Activated T-cell treated with anti-CD3 and anti-CD28 coated beads, Interleukin-2, amount 50 U/mL, for 4 hours (primary cell): ENCODE results near the gene KIF17. TPM values are rescaled to one million over a fixed set of nuclear protein-coding genes. Genes with fewer than 3 reads are reported as not detected.

Experiments used
- ATAC-seq, 2 donors: fragments of 200-7000 bp; cut with Tn5 transposase; one replicate each; pipeline ENCODE4 v1.10.0; 2021
- DNase-seq: peaks from one replicate; pipeline ENCODE4 v3.0.0-alpha.2; 2020
- H3K27me3 Mint-ChIP-seq: one replicate; pipeline ENCODE4 v1.8.0; 2021; ENCODE audit warnings: low read depth, mixed read lengths
- H3K36me3 Mint-ChIP-seq: one replicate; pipeline ENCODE4 v1.8.0; 2022; ENCODE audit warnings: mixed read lengths; ENCODE audit not compliant: insufficient read depth
- H3K4me1 Mint-ChIP-seq: one replicate; pipeline ENCODE4 v1.8.0; 2021; ENCODE audit warnings: low read depth, mixed read lengths
- H3K4me3 Mint-ChIP-seq: one replicate; pipeline ENCODE4 v1.8.0; 2021; ENCODE audit warnings: mild to moderate bottlenecking, moderate library complexity, mixed read lengths
- H3K9me3 Mint-ChIP-seq: one replicate; pipeline ENCODE4 v1.8.0; 2021; ENCODE audit warnings: mixed read lengths
- total RNA-seq, 3 donors: library from RNA; stranded (reverse); gene quantifications; one replicate each; pipeline ENCODE4 v1.2.1, GENCODE V29; 2021

The KIF17 gene
- total RNA-seq, 3 donors from 2014 or later = not detected

DNA sequence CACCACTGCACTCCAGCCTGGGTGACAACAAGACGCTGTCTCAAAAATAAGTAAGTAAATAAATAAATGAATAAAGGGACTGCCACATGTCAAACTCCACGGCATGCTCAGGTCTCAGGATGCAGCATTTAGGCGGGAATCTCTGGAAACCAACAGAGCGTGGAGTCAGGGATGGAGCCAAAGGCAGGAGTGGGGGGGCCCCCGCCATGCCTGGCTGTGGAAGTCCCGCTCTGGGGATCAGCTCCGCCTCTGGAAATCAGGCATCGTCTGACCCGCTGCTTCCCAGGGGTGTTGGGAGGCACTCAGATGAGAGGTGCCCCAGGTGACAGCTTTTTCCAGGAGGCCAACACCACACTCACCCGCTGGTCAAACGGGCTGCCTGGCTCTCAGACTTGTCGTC, 20.2 kb downstream of the KIF17 start:
- DNase-seq = no peak
- peaks cover 6% of the 10 kb centered on the region for H3K4me1 Mint-ChIP-seq
- H3K4me3 Mint-ChIP-seq = no peak overlapping the region
- no peaks in the 10 kb centered on the region for H3K36me3 Mint-ChIP-seq
- H3K27me3 Mint-ChIP-seq = no peaks in the 10 kb centered on the region
- no peaks in the 10 kb centered on the region for H3K9me3 Mint-ChIP-seq
- ATAC-seq = no peak

DNA sequence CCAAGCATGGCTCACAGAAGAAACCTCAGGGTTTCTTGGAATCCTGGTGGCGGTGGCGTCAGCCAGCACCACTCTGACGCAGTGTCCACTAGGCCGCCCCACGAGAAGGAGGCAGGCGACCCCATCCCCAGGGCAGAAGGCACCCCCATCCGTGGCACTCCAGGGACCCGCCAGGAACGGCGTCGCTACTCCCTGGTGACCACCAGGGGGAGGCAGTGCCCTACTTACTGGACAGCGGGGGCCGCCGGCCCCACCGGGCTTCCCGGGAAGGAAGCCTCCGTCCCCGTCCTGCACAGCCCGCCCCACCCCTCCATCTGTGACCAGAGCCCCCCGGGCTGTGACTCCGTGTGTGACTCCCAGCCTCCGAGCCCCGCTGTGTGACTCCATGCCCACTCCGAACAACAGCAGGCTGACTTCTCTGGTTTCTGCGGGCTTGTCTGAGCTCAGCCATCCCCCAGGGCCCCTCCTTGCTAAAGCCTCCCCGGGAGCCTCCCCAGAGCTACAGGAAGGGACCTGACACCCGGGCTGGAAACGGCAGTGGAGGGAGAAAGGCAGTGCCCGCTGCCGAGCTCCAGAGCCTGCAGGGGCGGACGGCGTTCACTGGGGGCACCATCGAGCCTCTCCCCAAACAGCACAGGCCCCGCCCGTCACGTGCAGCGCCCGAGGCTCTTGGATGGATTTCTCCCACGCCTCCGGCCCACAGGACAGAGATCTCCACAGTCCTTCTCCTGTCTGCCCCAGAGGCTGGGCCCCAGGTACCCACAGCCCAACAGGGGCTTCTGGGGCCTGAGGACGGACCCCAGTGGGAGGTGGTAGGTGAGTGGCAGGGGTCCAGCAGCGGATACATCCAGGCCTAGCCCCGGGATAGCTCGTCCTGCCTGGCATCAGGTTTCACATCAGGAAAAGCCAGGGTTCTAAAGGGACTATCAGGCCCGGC, 21.1 kb downstream of the KIF17 start:
- ATAC-seq (peak; percentile 97 to 98), DNase-seq (peak; percentile 73)
- Mint-ChIP-seq H3K4me1 (peaks cover 6% of the 10 kb centered on the region), H3K36me3 (no peaks in the 10 kb centered on the region), H3K27me3 (no peaks in the 10 kb centered on the region), H3K4me3 (peak overlapping the region; percentile 86), H3K9me3 (no peaks in the 10 kb centered on the region)

DNA sequence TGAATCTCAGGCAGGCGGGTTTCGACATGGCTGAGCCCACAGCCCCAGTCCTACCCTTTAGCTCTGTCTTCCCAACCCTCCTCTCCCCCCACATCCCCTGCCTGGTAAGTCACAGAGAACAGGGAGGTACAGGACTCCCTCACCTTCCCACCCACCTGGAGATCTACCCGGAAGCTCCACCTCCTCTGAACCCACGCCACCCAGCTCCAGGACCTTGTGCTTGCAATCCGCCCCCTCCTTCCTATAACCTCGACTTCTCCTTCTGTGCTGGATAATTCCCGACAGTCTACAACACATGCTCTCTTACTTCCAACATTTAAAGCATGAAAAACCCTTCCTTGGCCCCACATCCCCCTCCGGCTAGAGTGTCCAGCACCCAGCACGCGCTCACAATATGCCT, 22.3 kb downstream of the KIF17 start:
- no peak for ATAC-seq
- no peaks in the 10 kb centered on the region for H3K27me3 Mint-ChIP-seq
- no peaks in the 10 kb centered on the region for H3K36me3 Mint-ChIP-seq
- peaks cover 6% of the 10 kb centered on the region for H3K4me1 Mint-ChIP-seq
- no peak for DNase-seq
- no peaks in the 10 kb centered on the region for H3K9me3 Mint-ChIP-seq
- H3K4me3 Mint-ChIP-seq = no peak overlapping the region

DNA sequence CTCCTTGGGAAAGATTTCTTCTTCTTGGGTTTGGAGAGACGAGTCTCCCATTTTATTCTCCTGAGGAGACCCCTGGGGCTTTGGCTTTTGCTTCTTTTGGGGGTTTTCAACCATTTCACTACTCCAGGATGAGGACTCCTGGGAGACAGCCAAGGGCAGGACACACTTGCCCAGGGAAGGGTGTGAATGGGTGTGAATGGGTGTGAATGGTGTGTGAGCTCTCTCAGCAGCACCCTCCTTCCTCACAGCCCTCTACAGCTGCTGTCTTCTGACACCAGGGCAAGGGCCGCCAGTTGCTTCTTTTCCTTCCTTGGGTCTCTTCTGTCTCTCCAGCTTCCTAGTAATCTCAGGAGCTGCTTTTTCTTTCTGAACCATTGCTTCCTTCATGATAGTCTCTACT, 24.2 kb downstream of the KIF17 start:
- Mint-ChIP-seq H3K27me3 (no peaks in the 10 kb centered on the region), H3K9me3 (no peaks in the 10 kb centered on the region), H3K4me3 (no peak overlapping the region), H3K4me1 (peaks cover 6% of the 10 kb centered on the region), H3K36me3 (no peaks in the 10 kb centered on the region)
- ATAC-seq (no peak), DNase-seq (no peak)

DNA sequence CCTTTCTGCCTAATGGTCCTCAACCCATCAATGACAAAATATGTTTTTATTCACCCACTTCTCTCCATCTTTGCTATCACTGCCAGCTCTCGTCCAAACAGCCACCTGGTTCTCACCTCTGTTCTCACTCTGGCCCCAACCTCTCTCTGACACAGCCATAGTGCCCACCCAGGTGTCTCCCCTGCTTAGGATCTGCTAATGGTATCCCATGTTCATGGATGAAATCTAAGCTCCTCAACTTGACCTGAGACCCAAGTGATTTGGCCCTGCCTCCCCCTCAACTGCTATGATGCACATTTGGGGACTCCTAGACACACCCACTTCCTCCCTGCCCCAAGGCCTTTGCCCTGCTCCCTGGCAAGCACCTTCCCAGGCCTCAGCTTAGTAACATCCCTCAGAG, 25.9 kb downstream of the KIF17 start:
- peaks cover 6% of the 10 kb centered on the region for H3K4me1 Mint-ChIP-seq
- no peak for DNase-seq

DNA sequence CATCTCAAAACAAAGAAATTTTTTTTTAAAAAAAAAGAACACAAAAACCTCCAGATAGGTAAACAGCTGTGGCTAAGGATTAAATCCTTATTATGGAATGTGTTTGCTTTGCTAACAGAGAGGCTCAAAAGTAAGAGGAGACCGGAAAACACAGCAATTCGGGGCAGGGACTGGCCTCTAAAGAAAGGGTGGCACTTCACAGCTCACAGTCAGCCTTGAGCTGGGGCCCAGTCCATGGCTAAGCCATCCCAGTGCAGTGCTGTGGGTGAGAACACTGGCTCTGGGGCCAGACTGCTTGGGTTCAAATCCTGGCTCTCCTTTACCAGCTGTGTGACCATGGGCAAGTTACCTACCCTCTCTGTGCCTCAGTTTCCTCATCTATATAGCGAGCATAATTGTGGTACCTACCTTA, 28.2 kb downstream of the KIF17 start:
- DNase-seq = no peak
- Mint-ChIP-seq H3K27me3 (peaks cover 6% of the 10 kb centered on the region), H3K9me3 (no peaks in the 10 kb centered on the region), H3K4me1 (no peaks in the 10 kb centered on the region), H3K4me3 (no peak overlapping the region), H3K36me3 (no peaks in the 10 kb centered on the region)
- no peak for ATAC-seq

More for the DNA sequence above, 25.9 kb downstream of the KIF17 start:
- H3K9me3 Mint-ChIP-seq = no peaks in the 10 kb centered on the region
- H3K27me3 Mint-ChIP-seq = peaks cover 2% of the 10 kb centered on the region
- no peaks in the 10 kb centered on the region for H3K36me3 Mint-ChIP-seq
- ATAC-seq = no peak
- H3K4me3 Mint-ChIP-seq = no peak overlapping the region

DNA sequence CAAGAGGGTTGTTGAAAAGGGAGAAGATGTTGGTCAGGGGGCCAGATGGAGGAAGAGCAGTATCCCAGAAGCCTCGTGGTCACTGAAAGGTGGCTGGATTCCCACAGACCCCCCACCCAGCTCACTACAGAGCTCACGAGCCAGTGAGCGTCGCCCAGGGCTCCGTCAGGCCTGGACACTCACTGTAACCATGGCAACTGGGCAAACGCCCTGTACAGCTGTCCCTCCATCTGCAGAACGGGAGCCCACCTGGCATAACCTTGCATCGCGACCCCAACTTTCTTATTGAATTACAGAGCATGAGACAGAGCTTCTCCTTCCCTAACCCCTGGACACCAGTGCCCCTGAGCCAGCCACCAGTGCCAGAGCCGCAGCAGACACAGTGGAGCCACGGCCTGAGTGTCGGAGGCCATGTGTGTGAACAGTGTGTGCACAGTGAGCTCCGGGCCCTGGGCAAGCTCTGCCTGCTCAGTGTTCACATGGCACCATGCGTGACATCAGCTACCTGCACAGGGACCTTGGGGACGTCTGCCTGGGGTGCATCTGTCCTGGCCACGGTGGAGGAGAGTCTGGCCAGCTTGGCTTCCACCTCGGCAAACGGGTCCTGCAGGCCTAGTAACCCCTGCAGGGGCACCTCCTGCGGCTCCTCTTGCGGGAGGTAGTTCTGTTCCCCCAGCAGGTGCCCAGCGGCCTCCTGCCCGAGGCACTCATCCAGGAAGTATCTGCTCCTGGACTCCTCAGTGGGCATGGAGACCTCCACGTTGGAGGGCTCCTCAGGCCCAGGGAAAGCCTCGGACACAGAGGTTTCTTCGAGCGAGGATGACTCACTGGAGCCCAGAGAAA, 30.7 kb downstream of the KIF17 start:
- no peak overlapping the region for H3K4me3 Mint-ChIP-seq
- no peak for DNase-seq
- no peaks in the 10 kb centered on the region for H3K4me1 Mint-ChIP-seq
- no peak for ATAC-seq
- no peaks in the 10 kb centered on the region for H3K36me3 Mint-ChIP-seq
- H3K9me3 Mint-ChIP-seq = no peaks in the 10 kb centered on the region
- H3K27me3 Mint-ChIP-seq = peaks cover 6% of the 10 kb centered on the region

DNA sequence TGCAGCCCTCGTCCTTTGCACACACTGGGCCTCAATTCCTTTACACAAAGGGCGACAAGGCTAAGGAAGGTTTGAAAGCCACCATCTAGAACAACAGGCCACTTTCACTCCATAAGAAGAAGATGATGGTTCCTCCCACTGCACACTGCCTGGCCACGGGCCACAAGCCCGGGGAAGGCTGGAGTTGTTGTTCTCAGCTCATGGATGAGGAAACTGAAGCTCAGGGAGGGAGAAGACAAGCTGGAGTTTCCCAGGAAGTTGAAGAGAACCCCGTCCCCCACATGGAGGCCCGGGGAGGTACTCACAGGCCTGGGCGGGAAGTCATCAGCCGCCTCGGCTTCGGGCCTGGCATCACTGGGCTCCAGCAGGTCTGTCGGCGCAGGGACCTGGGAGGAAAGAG, 32.1 kb downstream of the KIF17 start:
- no peak overlapping the region for H3K4me3 Mint-ChIP-seq
- no peak for ATAC-seq
- no peaks in the 10 kb centered on the region for H3K4me1 Mint-ChIP-seq
- H3K36me3 Mint-ChIP-seq = no peaks in the 10 kb centered on the region
- DNase-seq = no peak
- no peaks in the 10 kb centered on the region for H3K9me3 Mint-ChIP-seq
- H3K27me3 Mint-ChIP-seq = peaks cover 6% of the 10 kb centered on the region

DNA sequence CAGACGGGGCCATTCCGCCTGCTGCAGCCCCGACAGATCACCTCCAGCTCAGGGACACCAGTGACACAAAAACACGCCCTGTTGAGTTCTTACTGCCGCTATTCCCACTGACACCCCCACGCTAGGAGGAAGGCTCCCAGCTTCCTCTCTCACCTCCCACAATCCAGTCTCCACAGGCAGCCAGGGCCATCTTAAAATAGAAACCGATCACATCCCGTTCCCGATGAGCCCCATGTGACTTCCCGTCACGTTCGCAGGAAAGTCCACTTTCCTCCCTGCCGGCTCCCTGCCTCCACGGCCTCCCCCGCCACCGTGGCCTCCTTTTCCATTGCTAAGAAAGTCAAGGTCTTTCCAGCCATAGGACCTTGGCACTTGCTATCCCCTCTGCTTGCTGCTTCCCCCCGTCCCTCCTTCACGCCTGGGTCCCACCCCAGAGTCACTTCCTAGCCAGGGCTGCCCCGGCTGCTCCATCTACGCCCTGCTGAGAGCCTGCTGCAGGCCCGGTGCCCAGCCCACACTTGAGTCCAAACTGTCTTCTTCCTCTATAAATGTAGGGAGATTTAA, 32.6 kb downstream of the KIF17 start:
- ATAC-seq (no peak), DNase-seq (no peak)
- peaks cover 6% of the 10 kb centered on the region for H3K27me3 Mint-ChIP-seq
- H3K36me3 Mint-ChIP-seq = no peaks in the 10 kb centered on the region
- no peak overlapping the region for H3K4me3 Mint-ChIP-seq
- H3K9me3 Mint-ChIP-seq = no peaks in the 10 kb centered on the region
- H3K4me1 Mint-ChIP-seq = no peaks in the 10 kb centered on the region

DNA sequence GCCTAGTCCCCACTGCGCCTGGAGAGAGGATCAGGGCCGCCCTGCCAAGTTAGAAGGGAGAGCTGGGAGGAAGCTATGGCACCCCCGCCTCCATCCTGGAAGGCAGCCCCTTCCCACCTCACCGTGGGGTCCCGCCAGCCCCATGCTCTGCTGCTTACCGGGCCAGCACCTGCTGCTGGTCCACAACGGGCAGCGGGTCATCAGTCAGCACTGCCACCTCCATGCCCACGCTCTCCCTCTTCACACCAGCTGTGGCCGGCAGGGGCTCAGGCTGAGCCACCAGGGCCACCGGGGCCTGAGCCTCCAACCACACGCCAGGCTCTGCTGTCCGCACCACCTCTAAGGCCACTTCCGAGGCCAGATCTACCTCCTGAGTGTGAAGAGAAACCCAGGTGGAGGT, 33.2 kb downstream of the KIF17 start:
- no peaks in the 10 kb centered on the region for H3K36me3 Mint-ChIP-seq
- ATAC-seq (no peak), DNase-seq (no peak)
- no peaks in the 10 kb centered on the region for H3K9me3 Mint-ChIP-seq
- H3K4me1 Mint-ChIP-seq = no peaks in the 10 kb centered on the region
- H3K27me3 Mint-ChIP-seq = peaks cover 6% of the 10 kb centered on the region
- no peak overlapping the region for H3K4me3 Mint-ChIP-seq

DNA sequence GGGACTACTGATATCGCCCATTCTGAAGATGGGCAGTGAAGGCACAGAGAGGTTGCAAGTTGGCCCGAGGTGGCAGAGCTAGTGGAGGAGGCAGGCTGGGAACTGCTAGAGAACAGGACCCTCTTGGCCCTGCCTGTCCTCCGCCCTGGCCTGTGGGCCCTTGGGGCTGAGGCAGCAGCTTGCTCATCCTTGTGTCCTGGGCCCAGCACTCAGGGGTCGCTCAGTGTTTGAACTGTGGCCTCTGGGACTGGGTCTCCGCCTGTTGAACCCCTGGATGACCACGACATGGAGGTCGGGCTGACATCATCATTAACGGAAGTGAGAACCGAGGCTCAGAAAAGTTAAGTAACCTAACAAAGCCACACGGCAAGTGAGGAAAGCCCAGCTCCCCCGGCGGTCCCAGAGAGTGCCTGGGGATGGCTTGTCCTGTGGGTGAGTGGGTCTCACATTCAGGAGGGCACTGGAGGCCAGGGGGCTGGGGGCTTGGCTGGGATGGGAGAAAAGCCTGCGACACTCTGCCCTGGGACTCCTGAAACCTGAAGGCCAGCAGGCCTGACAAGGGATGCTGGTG, 33.7 kb downstream of the KIF17 start:
- no peaks in the 10 kb centered on the region for H3K36me3 Mint-ChIP-seq

DNA sequence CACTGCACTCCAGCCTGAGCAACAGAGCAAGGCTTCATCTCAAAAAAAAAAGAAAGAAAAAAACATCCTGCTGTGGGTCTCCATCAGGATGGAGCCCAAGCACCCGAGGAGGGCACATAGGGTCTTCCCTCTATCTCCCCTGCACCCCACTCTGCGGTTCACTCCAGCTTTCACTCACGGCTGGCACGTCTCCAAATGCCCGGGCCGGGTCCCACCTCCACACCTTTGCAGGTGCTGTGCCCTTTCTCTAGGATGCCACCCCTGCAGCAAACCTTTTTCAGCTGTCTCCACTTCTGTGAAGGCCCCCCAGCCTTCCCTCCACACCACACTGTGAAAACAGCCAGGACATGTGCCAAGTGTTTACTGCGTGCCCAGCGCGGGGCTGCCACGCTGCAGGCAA, 34.2 kb downstream of the KIF17 start:
- Mint-ChIP-seq H3K36me3 (no peaks in the 10 kb centered on the region), H3K9me3 (no peaks in the 10 kb centered on the region), H3K27me3 (peaks cover 6% of the 10 kb centered on the region), H3K4me3 (no peak overlapping the region), H3K4me1 (peaks cover 4% of the 10 kb centered on the region)
- no peak for DNase-seq
- ATAC-seq = no peak

More for the DNA sequence above, 33.7 kb downstream of the KIF17 start:
- no peaks in the 10 kb centered on the region for H3K9me3 Mint-ChIP-seq
- H3K4me1 Mint-ChIP-seq = no peaks in the 10 kb centered on the region
- H3K4me3 Mint-ChIP-seq = no peak overlapping the region
- ATAC-seq (no peak), DNase-seq (no peak)
- peaks cover 6% of the 10 kb centered on the region for H3K27me3 Mint-ChIP-seq

DNA sequence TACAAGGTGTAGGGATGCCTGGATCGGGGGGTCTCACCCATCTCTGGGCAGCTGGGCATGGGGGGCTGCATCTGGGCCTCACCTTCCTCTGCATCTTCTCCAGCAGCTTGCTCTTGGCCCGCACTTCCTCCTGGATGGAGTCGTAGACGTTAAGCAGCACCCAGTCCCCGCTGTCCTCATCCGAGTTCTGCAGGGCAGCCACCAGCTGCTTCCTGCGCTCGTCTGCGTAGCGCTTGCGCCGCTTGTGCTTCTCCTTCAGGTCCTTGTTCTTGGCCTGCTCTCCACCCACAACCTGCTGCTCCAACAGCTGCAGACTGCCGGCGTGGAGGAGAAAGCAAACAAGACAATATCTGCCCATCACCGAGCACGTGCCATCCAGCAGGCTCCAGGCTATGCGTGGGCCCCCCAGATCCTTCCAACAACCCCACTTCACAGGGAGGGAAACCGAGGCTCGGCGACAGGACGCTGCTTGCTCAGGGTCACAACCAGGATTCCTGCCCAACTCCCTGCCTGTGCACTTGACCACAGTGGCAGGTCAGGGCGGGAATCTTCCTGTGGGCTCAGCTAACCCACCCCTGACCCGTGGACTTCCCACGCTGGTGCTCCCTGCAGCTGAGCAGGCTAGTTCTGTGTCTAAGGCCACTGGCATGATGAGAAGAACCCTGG, 35.1 kb downstream of the KIF17 start:
- no peaks in the 10 kb centered on the region for H3K9me3 Mint-ChIP-seq
- peaks cover 2% of the 10 kb centered on the region for H3K36me3 Mint-ChIP-seq
- peaks cover 8% of the 10 kb centered on the region for H3K27me3 Mint-ChIP-seq
- no peak overlapping the region for H3K4me3 Mint-ChIP-seq
- DNase-seq (no peak), ATAC-seq (no peak)
- H3K4me1 Mint-ChIP-seq = peaks cover 7% of the 10 kb centered on the region

DNA sequence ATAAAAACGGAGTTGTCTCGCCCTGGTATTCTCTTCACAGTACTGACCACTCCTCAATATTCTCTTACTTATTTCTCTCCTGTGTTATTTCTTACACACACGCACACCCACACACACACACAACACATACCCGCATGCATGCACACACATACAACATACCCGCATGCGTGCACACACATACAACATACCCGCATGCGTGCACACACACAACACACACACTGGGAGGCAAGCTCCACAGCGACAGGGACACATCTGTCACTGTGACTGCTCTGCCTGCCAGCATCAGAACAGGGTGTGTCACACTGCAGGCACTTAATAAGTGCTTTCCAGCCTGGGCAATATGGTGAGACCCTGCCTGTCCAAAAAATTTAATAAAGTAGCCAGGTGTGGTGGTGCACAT, 35.8 kb downstream of the KIF17 start:
- Mint-ChIP-seq H3K27me3 (peaks cover 5% of the 10 kb centered on the region), H3K4me1 (peaks cover 7% of the 10 kb centered on the region), H3K4me3 (no peak overlapping the region), H3K9me3 (no peaks in the 10 kb centered on the region), H3K36me3 (peaks cover 3% of the 10 kb centered on the region)
- no peak for DNase-seq
- ATAC-seq = no peak
